ENCODE results near the gene SLC7A9.
A peak's percentile ranks its signal among the peaks of the same experiment; 100 is the strongest.
"Not testable (repeated sequence)": the region's sequence is repeated elsewhere in the genome, so short reads cannot be mapped to it uniquely, and the experiment has no call there.

Gene SLC7A9

DNA sequence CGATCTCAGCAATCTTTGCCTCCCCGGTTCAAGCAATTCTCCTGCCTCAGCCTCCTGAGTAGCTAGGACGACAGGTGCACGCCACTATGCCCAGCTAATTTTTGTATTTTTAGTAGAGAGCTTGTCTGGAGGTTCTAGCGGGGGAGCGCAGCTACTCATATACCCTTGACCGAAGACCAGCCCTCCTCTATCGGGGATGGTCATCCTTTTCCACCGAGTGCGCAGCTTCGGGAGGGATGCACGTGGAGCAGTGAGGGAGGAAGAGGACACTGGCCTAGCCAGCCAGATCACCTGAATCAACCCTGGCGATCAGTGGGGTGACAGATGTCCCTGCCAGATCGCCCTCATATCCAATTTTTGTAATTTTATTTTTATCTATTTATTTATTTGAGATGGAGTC is 6.8 kb downstream of the SLC7A9 start:
- no peak for DNase-seq

DNA sequence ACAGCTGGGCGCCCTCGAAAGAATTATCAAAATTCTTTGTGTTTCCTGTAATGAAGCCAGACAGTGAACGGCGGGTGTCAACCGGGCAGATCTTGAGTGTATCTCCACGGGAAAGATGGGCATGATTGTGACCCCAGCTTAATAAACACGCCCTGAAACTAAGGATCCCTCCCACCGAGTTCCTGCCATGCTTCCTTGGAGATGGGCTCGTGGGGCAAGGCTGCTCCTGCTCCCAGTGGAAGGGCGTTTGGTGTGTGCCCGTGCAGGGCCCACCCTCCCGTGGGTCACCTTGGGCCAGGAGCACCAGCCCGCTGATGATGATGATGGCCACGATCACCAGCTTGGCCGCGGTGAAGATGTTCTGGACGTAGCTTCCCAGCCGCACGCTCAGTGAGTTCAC is 7.4 kb downstream of the SLC7A9 start:
- no peak for DNase-seq

DNA sequence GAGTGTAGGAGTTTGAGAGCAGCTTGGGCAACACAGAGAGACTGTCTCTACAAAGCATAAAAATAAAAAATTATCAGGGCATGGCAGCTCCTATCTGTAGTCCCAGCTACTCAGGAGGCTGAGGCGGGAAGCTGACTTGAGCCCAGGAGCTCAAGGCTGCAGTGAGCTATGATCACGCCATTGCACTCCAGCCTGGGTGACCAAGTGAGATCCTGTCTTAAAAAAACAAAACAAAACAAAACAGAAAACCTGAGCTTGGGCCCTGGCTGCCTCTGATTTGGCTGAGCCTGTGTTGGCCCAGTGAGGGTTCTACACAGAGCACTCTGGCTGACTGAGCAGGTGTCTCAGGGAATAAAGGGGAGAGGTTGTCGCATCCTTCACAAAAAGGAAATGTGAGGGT is 8.0 kb downstream of the SLC7A9 start:
- DNase-seq = no peak

DNA sequence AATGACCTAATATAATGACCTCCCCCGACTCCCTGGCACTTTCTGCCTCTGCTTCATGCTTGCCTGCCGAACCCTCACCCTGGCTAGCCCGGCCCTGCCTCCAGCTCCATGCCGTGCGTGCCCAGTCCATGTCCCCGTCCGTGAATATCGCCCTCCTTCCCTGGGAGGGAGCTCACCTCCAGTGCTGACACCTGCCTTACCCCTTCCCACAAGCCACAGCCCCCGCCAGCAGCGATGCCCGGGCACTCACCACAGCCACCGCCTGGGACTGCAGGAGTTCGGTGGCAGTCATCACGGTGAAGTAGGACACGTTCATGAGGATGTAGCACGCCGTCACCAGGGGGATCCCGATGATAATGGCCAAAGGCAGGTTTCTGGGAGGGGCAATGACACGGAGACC is 10.0 kb downstream of the SLC7A9 start:
- no peak for DNase-seq

DNA sequence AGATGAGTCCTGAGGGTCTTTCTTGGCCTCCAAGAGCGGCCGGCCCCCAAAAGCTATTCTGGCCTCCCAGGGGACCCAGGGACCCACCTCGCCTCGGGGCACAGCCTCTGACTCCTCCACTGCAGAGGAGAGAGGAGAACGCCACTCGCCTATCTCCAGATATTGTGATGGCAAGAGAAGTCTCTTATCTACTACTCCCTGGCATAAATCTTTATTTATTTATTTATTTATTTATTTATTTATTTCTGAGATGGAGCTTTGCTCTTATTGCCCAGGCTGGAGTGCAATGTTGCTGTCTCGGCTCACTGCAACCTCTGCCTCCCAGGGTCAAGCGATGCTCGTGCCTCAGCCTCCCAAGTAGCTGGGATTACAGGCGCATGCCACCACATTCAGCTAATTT is 11.0 kb downstream of the SLC7A9 start:
- no peak for DNase-seq

DNA sequence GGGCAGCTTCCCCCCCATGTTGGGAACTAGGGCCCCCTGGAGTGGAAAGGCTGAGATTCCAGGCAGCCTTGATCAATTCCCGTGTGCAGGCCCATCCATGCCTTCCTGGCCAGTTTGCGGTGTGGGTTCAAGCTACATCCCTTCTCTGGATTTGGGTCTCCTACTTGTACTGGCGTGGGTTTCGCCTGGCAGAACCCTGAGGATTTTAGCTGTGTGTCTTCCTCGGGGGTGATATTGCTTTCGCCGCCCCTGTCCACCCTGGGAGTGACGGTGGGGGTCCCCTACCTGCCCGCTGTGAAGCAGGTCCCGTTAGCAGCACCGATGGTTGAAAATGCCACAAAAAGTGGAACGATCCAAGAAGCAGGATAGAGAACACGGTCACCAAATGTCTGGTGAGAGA is 11.4 kb downstream of the SLC7A9 start:
- no peak for DNase-seq

DNA sequence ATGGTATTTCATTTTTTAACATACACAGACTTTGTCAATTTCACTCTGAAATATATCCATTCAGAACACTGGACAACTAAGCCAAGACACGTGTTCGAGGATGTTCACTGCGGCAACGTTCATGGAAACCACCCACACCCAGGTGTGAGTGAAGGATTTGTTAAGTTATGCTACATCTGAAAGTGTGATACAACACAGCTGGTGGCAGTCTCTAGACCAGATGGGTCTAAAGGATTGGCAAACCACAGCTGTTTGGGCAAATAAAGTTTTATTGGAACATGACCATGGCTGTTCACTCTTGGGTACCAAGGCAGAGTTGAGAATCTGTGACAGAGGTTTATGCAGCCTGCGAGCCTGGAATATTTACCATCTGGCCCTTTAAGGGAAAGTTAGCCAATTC is 12.0 kb downstream of the SLC7A9 start:
- no peak for DNase-seq

DNA sequence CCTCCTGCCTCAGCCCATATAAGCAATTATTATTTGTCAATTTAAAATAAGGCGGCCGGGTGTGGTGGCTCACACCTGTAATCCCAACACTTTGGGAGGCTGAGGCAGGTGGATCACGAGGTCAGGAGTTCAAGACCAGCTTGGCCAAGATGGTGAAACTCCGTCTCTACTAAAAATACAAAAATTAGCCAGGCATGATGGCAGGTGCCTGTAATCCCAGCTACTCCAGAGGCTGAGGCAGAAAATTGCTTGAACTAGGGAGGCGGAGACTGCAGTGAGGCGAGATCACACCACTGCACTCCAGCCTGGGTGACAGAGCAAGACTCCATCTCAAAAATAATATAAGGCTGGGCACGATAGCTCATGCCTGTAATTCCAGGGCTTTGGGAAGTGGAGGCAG is 12.7 kb downstream of the SLC7A9 start:
- DNase-seq = not testable (repeated sequence)

DNA sequence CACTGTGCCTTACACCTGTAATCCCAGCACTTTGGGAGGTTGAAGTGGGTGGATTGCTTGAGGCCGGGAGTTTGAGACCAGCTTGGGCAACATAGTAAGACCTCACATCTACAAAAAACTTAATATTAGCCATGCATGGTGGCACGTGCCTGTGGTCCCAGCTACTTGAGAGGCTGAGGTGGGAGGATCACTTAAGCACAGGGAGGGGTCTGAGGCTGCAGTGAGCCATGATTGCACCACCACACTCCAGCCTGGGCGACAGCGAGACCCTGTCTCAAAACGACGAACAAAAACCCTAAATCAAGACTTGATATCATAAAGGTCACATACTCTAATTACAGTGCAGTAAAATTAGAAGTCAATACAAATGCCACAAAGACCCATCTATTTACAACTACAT is 17.4 kb downstream of the SLC7A9 start:
- no peak for DNase-seq

DNA sequence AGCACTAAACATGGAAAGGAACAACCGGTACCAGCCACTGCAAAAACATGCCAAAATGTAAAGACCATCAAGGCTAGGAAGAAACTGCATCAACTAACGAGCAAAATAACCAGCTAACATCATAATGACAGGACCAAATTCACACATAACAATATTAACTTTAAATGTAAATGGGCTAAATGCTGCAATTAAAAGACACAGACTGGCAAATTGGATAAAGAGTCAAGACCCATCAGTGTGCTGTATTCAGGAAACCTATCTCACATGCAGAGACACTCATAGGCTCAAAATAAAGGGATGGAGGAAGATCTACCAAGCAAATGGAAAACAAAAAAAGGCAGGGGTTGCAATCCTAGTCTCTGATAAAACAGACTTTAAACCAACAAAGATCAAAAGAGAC is 21.5 kb downstream of the SLC7A9 start:
- DNase-seq = not testable (repeated sequence)

DNA sequence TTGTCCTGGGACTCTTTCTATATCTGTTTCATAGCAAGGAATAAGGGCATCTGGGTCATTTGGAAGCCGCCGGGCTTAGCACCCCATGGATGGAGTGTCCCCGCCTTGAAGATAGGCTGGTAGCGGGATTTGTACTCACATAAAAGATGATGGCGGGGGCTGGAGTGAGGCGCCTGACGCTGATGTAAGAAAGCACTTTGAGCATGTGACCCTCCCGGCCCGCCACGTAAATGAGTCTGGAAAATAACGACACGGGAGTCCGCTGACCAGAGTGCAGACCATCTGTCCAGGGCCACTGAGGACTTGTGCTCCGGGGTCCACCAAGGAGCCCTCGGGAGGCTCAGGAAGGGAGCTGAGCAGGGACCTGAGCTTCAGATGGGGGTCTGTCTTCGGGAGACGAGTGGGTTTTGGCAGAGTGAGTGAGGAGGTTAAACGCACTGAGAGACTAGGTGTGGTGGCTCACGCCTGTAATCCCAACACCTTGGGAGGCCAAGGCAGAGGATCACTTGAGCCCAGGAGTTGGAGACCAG is 25.8 kb downstream of the SLC7A9 start:
- DNase-seq = no peak

DNA sequence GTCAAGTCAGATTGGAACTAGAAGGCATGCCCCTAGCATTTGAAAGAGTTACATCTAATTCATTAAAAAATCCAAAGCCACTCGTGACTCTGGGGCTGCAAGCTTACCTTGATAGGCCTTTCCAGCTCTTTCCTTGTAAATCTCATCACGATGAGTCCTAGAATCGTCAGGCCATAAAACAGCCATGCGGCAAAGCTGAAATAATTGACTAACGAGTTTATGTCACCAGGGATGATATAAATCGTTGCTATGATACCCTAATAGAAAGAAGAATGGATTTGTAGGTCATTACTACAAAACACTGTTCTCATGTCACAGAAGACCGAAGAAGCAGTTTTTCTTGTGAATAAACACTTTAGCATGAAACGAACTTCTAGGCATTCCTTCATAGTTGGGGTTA is 27.5 kb downstream of the SLC7A9 start:
- DNase-seq = no peak

DNA sequence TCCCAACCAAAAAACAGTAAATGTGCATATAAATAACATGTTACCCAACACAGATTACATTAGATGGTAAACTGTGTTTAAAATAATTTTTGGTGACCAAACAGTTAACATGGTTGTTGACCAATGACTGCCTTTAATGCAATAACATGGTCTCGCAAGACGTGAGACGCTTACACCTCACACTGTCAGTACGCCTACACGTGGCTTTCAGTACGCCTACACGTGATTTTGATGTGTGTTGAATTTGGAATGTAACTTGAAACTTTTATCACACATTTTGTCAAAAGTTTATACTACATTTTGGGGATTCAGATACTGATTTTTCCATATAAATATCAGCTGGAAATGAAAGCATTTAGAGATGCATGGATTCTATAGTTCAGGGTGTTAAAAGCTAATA is 32.0 kb downstream of the SLC7A9 start:
- DNase-seq = no peak

DNA sequence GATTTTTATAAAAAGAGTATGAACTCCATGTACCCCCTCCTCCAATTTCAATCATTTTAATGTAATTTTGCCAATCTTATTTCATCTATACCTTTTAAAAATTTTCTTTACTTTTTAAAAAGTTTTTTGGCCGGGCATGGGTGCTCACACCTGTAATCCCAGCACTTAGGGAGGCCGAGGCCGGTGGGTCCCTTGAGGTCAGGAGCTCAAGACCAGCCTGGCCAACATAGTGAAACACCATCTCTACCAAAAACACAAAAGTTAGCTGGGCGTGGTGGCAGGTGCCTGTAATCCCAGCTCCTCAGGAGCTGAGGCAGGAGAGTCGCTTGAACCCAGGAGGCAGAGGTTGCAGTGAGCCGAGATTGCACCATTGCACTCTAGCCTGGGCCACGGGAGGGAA is 36.2 kb downstream of the SLC7A9 start:
- DNase-seq = not testable (repeated sequence)

DNA sequence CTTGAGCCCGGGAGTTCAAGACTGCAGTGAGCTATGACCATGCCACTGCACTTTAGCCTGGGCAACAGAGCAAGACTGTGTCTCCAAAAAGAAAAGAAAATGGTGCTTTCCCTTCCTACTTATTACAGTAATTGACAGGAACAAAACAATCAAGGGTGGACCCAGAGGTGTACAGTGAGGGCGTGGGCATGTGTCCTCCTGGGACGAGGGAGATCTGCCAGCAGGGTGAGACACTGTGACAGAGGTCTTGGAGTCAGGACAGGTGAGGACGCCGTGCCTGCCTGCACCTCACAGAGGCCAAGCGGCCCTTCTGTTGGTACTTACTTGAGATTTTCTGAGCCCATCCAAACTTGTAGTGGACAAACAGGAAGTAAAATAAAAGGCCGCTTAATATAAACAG is 36.7 kb downstream of the SLC7A9 start:
- not testable (repeated sequence) for DNase-seq

DNA sequence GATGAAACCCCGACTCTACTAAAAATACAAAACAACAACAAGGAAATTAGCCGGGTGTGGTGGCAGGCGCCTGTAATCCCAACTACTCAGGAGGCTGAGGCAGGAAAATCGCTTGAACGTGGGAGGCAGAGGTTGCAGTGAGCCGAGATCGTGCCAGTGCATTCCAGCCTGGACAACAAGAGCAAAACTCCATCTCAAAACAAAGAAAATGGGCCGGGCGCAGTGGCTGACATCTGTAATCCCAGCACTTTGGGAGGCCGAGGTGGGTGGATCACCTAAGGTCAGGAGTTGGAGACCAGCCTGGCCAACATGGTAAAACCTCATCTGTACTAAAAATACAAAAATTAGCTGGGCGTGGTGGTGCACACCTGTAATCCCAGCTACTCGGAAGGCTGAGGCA is 37.5 kb downstream of the SLC7A9 start:
- not testable (repeated sequence) for DNase-seq

DNA sequence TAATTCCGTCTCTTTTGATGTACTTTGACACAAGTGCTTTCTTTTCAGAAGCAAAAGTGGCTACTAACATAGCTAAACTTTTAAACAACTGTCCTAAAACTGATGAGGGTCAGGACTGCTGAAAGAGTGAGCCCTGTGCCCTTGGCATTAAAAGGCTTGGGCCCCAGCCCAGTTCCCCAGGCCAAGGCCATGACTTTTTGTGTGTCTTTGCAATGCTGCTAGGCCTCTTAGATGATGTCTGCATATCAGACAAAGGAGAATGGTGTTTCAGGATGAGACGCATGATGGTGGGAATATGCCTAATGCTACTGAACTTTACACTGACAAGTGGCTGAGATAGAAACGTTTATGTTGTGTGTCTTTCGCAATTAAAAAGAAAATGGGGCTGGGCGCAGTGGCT is 38.0 kb downstream of the SLC7A9 start:
- no peak for DNase-seq

DNA sequence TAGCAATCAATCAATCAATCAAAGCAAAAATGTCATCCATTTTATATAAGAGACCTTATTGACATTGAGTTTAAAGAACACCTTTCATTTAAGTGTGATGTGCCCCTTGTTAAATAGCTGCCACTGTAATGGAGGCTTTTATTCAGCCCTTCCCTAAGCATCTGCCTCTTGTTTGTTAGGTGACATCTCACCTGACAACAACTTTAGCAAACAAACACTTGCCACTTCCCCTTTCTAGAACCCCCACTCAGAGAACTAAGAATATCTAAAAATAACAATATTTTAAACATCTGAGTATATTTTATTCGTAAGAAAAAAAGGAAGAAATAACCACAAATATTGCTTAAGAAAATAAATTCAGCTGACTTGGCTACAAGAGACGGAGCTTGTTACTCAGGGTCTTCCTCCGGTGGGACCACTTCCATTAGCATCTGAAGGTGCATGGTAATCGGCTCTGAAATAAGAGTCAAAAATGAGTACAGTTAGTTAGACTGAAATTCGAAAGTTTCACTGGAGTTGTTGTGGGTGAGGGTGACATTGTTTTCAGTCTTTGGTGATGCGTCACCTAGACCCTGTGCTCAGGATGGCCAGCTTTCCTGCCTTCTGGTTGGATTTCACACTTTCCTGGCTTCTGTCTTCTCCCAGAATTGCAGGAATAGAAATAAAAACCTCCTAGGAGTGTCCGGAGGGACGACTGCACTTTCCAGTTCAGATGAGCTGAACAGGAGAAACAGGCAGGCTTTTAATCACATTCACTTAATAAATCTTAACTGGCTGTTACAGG is 39.1 kb downstream of the SLC7A9 start:
- no peak for DNase-seq

DNA sequence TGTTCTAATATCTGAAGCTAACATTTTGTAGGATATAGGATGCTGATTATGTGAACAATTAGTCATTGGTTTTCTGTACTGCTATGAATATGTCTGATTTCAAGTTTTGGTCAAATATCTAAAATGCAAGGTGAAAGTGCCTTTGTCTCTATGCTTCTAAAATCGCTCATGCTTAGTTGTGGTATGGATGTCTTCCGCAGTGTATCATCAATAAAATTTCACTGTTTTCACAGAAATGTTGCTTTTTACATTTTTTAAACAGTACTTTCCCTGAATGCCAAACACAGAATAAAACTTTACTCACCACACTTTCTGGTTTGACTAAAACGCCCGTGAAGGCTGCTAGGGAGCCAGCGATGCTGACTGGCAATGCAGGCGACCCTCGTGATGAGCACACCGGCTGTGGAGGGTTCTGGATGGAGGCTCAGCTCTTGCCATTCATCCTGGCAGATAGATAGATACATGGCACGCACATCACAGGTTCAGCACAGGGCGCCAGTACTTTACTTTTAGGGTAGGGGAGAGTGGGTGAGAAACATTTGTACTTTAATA is 40.1 kb downstream of the SLC7A9 start:
- no peak for DNase-seq

DNA sequence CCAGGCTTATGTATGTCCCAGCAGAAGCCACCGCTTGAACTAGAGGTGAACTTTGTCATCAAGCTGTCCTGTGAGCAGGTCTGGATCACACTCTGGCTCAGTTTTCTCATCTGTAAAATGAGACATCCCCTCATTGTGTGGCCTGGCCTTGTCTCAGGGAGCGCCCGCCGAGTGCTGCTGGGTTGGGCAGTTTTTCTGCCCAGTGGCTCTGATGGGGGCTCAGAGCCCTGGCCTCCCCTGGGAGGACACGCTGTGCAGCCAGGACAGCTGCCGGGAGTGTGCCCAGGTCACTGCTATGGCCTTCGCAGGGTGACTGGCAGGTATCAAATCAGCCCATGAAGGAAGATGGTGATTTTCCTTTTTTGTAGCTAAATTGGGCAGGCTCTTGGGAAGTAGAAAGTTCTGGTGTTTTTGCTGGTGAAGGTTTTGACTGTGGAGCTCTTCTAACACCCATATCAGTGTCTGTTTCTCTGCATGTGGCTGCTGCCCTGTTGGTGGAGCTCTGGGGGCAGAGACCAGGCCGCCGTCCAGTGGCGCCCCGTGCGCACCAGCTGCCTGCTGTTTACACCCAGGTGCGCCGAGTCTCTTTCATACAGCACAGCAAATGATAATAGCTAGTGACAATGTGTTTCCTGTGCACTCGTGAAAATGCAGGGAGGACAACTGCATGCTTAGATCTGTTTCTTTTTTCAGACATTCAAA is 40.8 kb downstream of the SLC7A9 start:
- no peak for DNase-seq

DNA sequence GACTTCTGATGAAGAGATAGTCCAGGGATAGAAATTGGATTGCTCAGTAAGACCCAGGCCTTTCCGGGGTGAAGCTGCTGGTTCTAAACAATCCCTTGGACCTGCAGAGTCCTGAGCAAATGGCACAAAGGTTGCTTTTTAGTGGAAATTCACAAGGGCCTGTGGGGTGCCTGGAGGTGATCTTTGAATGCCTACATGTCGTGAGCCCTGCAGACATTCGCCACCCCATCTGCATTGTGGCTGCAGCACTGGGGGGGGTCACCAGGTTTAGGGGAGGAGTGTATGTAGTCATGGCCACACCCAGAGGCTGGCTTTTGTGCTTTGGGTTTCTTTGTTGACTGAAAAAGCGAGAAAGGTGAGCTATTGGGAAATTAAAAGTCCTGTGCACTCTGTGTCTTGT is 41.4 kb downstream of the SLC7A9 start:
- DNase-seq = no peak

DNA sequence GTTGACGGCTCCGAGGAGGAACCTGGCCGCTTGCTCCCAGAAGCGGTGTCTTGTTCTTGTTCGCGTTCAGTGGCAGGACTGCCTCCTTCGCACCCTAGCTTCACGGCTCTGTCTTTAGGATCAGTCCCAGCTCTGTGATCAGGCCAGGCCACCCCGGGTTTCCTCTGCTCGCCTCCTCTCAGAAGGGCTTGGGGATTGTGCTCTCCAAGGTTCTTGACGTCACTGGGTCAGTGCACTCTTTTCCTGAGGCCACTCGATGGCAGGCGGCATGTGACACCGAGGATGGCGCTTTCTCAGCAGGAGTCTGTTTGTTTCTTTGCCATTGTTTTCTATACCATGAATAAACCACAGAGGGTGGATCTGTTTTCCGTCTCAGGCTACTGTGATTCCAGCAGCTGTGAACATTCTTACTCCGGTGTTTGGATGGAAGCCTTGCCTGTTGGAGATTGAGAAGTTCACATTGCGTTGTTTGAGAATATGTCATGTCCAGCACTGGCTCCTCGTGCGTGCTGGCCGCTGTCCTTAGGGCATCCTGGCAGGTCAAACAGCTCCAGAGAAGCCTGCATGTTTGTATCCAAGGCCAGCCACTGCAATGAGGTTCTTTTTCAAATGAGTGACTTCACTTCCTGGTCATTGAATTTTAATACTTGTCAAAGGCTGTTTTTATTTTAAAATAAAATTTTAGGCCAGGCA is 44.5 kb downstream of the SLC7A9 start:
- no peak for DNase-seq

DNA sequence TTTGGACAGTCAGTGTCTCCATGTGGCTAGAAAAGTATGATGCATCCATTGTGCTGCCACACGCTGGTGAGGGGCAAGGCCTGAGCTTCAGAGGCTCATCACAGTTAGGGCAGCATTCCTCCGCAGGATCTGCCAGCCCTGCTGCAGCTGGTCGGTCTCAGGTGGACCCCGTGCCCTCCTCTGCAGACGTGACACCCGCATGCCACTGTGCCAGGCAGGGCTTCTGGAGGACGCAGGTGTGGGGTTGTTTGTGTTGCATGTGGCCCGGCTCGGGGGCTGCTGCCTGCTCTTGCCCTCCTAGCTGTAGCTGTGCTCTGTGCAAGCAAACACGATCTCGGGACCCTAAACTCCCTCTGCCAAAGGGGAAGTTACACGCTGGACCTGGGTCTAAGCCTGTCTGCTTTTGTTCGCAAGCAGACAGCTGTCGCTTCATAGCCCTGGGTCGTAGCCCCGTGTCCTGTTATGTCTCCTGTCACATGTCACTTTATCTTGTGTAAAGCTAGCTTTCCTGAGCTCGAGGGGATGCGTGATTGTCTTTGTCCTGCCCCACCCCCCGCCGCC is 45.3 kb downstream of the SLC7A9 start:
- peak; percentile 40 for DNase-seq

All from hematopoietic multipotent progenitor cell treated with erythropoietin and hydrocortisone succinate and interleukin-3 and kit ligand, for 4 days (in vitro differentiated cells).